RWPE1 (cell line): Measurements from ENCODE around the gene LYRM9.
"Not testable (repeated sequence)": the region's sequence is repeated elsewhere in the genome, so short reads cannot be mapped to it uniquely, and the experiment has no call there.

Experiments used
- CTCF ChIA-PET: fragments of 350-600 bp; sonication (Branson Sonifier 250); formaldehyde crosslinking; extraction: SDS; loops from one replicate; lab custom pipeline; 2021; lab: Yijun Ruan, JAX
- POLR2A ChIA-PET: fragments of 400-600 bp; formaldehyde crosslinking; extraction: SDS; loops from one replicate; lab custom pipeline; 2020; ENCODE audit warnings: antibody characterized with exemption; ENCODE audit not compliant: low non-redundant PET; lab: Yijun Ruan, JAX
- DNase-seq: peaks from one replicate; pipeline ENCODE4 v3.0.0; 2012; ENCODE audit warnings: low spot score
- H3K27ac ChIP-seq: fragments of 450-650 bp; 2 replicates; pipeline ENCODE4 v1.5.1; 2017
- TF ChIP-seq, protein P1 (sequence below): fragments of 450-650 bp; conservative IDR thresholded peaks from 2 replicates; pipeline ENCODE4 v1.5.1; 2017; ENCODE audit warnings: low read depth, mild to moderate bottlenecking

The LYRM9 gene

DNA sequence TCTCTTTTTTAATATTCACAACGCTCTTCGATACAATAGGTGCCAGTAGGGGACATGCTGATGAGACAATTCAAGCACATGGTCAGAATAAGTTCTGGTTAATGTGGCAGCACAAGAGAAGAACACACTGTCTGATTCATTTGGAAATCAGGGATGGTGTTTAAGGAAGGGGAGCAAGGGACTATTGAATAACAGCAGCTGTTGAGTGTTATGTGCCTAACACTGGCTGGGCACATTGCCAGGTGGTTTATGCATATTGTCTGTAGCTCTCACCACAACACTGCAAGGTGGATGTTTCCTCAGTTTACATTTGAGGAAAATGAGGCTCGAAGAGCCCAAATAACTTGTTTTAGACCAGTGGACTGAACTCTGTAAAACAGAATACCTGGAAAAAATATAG, 44.2 kb downstream of the LYRM9 start:
- ChIA-PET CTCF (no interaction called here), POLR2A (no interaction called here)
- DNase-seq: no peak
- TF ChIP-seq, protein P1, sequence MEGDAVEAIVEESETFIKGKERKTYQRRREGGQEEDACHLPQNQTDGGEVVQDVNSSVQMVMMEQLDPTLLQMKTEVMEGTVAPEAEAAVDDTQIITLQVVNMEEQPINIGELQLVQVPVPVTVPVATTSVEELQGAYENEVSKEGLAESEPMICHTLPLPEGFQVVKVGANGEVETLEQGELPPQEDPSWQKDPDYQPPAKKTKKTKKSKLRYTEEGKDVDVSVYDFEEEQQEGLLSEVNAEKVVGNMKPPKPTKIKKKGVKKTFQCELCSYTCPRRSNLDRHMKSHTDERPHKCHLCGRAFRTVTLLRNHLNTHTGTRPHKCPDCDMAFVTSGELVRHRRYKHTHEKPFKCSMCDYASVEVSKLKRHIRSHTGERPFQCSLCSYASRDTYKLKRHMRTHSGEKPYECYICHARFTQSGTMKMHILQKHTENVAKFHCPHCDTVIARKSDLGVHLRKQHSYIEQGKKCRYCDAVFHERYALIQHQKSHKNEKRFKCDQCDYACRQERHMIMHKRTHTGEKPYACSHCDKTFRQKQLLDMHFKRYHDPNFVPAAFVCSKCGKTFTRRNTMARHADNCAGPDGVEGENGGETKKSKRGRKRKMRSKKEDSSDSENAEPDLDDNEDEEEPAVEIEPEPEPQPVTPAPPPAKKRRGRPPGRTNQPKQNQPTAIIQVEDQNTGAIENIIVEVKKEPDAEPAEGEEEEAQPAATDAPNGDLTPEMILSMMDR: no peak
- H3K27ac ChIP-seq: no peak overlapping the region

GRCh38 chr17:27846808-27847307, 46.3 kb downstream of the LYRM9 start:
- H3K27ac ChIP-seq, POLR2A ChIA-PET, DNase-seq: not testable (repeated sequence)
- CTCF ChIA-PET: interaction anchor here (0.8 to 1.1 kb wide), 2 partner anchors 46 to 585 kb away, joined by 3 read pairs; no protein-coding TSS in a partner anchor

- no peak overlapping the region for H3K27ac ChIP-seq
- TF ChIP-seq, protein P1: no peak
- CTCF ChIA-PET: interaction anchor here (1.1 kb wide), 1 partner anchor 47 kb away, joined by 3 read pairs; no protein-coding TSS in a partner anchor
- POLR2A ChIA-PET: no interaction called here
- no peak for DNase-seq
These were observed 47.0 kb downstream of the LYRM9 start for GRCh38 chr17:27846042-27846655.

GRCh38 chr17:27845264-27846041, 47.7 kb downstream of the LYRM9 start:
- TF ChIP-seq, protein P1: no peak
- DNase-seq: no peak
- ChIA-PET CTCF (no interaction called here), POLR2A (no interaction called here)
- no peak overlapping the region for H3K27ac ChIP-seq

- POLR2A ChIA-PET: no interaction called here
These were observed 52.5 kb downstream of the LYRM9 start for GRCh38 chr17:27840688-27841087.

GRCh38 chr17:27840406-27840678, 52.8 kb downstream of the LYRM9 start:
- DNase-seq, CTCF ChIA-PET, H3K27ac ChIP-seq, POLR2A ChIA-PET: not testable (repeated sequence)

More at GRCh38 chr17:27840688-27841087, 52.5 kb downstream of the LYRM9 start:
- TF ChIP-seq, protein P1: no peak
- H3K27ac ChIP-seq: no peak overlapping the region
- DNase-seq: no peak
- CTCF ChIA-PET: no interaction called here

DNA sequence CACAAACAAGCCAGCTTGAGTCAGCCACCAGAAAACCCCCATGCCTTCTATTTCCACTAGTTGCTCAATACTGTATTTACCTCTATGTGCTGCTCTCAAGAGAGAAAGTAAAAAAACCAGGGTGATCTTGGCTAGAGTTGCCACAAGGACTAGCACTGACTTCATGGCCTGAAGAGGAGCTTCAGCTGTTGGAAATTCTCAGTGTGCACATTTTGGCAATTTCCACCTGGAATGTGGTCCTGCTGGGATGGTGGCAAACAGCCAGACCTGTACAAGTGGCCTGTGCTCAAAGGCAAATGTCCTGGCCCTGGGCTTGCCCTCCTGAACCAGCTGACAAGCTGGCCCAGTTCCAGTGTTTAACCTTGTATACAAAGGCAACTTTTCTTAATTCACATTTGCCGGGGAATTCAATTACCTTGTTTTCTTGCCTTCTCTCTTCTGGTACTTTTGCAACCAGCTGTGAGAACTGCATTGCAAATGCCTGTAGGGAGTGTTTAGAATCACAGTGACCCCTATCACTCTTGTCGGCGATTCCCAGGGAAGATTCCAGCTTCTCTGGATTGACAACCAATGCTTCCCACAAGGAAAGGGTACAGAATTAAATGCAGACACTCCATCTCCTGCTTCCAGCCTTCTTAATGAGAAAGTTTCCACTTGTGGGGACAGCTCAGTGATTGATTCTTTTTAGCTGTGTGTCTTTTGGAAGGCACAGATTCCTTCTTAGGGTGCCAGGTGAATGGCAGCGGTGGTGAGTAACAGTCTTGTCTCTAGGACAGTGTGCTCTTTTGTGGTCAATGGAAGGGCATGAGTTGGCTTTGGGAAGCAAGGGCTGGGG, 53.4 kb downstream of the LYRM9 start:
- POLR2A ChIA-PET, CTCF ChIA-PET, DNase-seq, H3K27ac ChIP-seq: not testable (repeated sequence)

DNA sequence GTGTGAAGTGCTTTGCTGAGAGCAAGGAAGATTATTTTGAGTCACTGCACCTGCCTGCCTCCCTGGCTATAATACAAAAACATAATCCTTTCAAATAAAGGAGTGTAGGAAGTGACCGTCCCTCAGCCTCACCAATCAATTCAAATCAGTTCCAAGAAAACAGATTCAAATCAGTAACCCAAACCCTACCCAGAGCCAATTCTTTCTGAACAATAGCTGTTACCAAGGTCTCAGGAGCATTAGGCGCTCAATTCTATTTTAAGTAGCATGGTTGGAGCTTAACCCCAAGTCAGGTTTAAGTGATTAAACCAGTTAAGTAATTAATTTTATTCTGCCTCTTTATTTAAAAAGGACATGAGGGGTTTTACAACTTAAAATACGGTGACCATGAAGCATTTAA, 54.6 kb downstream of the LYRM9 start:
- H3K27ac ChIP-seq, DNase-seq, CTCF ChIA-PET, POLR2A ChIA-PET: not testable (repeated sequence)

DNA sequence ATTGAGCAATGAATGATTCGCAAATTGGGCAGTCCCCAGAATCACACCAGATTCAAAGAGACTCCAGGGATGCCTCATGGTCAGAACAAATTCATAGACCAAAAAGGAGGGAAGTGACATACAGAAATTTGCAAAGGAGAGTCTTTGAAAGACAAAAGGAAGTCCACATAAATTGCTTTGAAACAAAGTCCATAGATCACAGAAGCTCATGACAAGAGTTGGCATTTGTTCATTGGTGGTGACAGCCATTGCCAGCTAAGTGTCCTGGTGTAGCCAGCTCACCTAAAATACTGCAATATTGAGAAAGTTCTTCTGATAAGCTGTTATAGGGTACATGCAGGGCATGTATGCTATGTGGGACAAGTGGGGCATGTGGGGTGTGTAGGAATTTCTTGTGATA, 55.4 kb downstream of the LYRM9 start:
- H3K27ac ChIP-seq, POLR2A ChIA-PET, DNase-seq, CTCF ChIA-PET: not testable (repeated sequence)
